Activated CD4-positive, alpha-beta T cell treated with anti-CD3 and anti-CD28 coated beads for 24 hours (primary cell): Measurements from ENCODE around the gene STXBP5.

Source experiments
- DNase-seq, 2 donors: peaks; one replicate each; pipeline ENCODE4 v3.0.0-alpha.2; 2020; ENCODE audit warnings: low read depth in 2 of 2

STXBP5 gene

DNA sequence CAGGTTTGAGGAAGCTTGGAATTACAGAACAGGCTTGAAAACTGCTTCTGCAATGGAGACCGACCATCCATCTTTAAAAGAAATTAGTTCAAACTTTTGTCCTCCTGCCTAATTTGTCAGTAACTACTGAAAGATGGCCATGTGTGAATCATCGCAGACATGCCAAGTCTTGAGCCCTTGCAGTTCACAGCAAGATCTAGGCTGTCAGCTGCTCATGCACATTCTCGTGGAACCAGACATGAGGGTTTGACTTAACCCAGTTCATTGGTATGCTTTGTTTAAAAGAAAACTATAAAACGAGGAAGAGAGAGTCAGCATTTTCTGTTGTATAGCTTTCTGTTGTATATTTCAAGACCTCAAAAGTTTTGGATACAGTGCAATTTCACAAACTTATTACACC is 230.3 kb downstream of the STXBP5 start:
- DNase-seq, result no peak

DNA sequence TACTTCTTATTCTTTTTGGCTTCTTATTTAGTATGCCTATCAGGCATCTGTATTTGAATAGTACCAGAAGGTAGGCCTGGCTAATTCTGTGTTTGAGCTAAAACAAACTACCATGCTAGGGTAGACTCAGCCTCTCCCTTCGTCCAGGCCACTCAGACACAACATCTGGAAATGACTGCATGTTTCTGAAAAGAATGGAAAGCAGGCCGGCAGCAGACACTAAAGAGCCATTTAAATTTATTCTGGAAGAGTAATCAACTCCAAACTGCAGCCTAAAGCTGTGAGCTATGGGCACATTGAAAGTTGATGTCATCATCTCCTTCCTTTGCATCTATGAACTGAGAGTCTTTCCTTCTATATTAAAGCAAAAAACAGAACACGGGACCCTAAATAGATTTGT is 233.4 kb downstream of the STXBP5 start:
- DNase-seq, result no peak

DNA sequence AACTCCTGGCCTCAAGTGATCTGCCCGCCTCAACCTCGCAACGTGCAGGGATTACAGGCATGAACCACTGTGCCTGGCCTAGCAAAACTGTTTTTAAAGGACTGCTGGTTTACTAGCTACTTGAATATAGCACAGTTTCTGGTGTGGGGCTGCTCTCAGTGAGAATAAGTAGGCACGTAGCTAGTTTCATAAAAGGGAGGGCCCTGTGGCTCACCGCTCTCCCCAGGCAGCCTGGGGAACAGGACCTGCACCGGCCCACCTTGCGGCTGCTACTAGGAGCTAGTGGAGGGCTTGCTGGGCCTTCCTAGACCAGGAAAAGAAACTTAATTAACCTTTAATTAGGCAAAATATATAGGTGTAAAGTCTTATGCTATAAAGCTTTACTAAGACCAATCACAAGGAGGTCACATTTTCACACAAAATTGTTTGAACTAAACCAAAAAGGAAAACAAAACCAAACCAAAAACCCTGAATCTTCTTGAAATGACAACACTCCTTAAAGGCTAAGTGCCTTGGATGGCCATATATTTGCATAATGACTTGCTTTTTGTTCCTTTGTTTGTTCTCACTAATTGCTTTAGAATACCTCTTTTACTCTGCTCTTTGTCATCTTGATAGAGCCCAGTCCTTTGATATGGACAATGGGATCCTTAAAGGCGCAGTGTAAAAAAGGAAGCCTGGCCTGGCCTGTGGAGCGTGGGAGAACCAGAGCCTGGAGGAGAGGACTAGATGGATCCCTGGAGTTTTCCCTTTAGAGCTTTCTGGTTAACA is 234.7 kb downstream of the STXBP5 start:
- no peak for DNase-seq
